Hippocampal formation (tissue), 2 donors: ENCODE data around the gene SGMS2.
"Not testable (repeated sequence)": the region's sequence is repeated elsewhere in the genome, so short reads cannot be mapped to it uniquely, and the experiment has no call there.

Experiments
- DNase-seq, 2 donors: peaks; one replicate each; lab custom pipeline; 2025; lab: John Stamatoyannopoulos, UW

Gene SGMS2

DNA sequence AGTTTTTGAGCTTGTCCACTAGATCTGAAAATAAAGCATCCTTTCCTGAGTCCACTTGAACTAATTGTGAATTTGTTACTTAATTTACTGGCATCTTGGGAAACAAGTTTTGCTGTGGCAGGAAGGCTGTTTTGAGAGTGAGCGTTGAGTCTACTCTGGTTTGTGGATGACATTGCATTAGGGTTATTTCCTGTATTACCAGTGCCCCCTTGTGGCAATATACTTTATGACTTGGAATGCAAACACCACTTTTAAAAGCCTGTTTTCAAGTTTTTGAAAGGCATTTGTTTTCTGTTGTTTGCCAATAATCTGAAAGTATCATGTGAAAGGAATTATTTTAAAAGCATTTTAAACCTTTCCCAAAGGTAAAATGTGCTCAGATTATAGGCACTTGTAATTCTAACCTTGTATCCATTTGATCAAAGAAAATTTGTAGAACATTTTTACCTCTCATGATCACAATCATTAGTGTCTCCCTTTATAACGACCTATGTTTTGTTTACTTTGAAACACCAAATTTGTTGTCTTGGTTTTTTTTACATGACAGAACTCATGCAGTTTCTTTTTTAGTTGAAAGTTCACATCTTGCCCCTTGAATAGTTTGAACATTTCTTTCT lies 88.7 kb downstream of the SGMS2 start:
- DNase-seq: peak; percentile 7 to 82

DNA sequence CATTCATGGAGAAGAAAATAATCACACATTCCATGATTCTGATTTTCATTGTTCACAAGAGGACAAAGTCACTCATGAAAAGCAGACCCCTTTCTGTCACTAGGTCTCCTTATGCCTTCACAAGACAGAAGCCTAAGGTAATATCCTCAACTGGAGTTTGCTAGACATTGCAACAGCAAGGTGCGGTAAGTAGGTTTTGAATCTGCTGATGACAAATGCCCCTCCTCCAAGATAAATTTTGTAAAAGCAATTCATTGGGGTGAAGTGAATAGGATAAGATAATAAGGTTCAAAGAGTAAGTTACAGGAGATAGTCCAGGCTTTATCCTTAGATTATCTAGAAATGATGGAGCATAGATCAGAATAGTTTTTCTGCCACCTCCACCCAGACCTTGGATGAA lies 90.5 kb downstream of the SGMS2 start:
- no peak for DNase-seq

DNA sequence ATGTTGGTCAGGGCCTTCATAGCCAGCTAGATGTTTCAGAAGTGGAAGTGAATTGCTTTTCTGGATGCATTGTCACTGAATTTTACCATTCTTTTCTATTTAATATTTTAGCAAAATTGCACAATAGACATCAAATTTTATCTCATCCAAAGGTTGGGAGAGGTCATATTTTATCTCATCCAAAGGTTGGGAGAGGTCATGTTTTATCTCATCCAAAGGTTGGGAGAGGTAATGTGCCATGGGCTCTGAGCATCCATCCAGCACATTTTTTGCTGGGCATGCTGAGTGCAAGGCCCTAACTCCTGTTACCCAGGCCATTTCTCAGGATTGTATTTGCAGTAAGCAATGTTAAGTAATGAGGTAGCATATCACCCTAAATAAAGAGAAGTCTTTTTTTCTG lies 91.9 kb downstream of the SGMS2 start:
- DNase-seq: no peak

DNA sequence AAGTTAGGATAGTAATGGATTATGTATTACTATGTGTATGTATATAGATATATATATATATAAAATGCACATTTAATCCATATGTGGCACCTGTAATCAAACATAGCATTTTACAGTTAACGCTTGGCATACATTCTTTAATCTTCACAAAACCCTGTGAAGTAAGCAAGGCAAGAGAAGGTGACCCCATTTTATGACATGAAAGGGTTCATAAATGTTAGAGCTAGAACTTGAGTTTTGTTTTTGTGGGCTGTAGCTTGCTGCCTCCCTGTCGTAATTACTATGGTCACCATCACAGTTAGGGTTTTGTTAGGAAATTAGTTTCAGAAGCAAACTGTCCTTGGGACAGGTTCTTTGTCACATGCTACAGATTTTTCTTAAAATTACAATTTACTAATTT lies 92.8 kb downstream of the SGMS2 start:
- DNase-seq: no peak

DNA sequence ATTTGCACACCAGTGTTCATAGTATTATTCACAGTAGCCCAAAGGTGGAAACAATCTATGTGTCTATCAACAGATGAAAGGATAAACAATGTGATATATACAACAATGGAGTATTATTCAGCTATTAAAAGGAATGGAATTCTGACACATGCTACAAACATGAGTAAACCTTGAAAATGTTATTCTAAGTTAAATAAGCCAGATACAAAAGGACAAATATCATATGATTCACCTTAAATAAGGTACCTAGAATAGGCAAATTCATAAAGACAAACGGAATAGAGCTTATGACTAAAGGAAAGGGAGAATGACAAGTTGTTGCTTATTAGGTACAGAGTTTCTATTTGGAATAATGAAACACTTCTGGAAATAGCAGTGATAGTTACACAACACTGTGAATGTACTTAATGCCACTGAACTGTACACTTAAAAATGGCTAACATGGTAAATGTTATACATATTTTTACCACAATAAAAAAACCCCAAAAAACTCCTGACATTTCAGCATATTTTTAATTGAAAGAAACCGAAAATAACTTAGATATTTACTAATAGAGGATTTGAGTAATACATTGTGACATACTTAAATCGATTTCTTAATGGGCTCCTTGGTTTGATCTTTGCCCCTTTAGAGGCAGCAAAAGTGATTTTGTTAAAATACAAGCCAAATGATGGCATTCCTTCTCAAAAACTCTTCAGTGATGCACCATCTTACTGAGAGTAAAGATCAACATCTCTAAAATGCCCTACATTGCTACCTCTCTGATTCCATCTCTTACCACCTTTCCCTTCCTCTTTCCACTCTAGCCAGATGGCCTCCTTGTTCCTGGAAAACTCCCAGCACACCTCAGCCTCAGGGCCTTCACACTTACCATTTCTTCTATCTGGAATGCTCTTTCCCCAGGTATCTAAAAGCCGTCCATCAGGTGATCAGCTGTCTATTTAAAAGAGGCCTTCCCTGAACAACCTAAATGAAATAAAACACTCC lies 98.0 kb downstream of the SGMS2 start:
- DNase-seq: no peak

DNA sequence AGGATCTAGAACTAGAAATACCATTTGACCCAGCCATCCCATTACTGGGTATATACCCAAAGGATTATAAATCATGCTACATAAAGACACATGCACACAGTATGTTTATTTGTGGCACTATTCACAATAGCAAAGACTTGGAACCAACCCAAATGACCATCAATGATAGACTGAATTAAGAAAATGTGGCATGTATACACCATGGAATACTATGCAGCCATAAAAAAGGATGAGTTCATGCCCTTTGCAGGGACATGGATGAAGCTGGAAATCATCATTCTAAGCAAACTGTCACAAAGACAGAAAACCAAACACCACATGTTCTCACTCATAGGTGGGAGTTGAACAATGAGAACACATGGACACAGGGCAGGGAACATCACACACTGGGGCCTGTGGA lies 101.0 kb downstream of the SGMS2 start:
- not testable (repeated sequence) for DNase-seq

DNA sequence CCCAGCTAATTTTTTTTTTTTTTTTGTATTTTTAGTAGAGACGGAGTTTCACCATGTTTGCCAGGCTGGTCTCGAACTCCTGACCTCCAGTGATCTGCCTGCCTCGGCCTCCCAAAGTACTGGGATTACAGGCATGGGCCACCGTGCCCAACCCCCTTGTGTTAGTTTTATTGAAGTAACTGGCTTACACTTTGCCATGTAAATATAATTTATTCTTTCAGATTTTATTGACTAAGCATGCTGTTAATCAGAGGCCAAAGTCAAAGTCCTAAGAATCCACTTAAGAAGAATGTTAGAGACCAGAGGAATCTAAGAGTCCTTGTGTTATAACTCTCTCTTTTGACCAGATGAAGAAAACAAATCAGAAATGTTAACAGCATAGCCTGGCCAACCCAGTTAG lies 102.1 kb downstream of the SGMS2 start:
- DNase-seq: not testable (repeated sequence)

DNA sequence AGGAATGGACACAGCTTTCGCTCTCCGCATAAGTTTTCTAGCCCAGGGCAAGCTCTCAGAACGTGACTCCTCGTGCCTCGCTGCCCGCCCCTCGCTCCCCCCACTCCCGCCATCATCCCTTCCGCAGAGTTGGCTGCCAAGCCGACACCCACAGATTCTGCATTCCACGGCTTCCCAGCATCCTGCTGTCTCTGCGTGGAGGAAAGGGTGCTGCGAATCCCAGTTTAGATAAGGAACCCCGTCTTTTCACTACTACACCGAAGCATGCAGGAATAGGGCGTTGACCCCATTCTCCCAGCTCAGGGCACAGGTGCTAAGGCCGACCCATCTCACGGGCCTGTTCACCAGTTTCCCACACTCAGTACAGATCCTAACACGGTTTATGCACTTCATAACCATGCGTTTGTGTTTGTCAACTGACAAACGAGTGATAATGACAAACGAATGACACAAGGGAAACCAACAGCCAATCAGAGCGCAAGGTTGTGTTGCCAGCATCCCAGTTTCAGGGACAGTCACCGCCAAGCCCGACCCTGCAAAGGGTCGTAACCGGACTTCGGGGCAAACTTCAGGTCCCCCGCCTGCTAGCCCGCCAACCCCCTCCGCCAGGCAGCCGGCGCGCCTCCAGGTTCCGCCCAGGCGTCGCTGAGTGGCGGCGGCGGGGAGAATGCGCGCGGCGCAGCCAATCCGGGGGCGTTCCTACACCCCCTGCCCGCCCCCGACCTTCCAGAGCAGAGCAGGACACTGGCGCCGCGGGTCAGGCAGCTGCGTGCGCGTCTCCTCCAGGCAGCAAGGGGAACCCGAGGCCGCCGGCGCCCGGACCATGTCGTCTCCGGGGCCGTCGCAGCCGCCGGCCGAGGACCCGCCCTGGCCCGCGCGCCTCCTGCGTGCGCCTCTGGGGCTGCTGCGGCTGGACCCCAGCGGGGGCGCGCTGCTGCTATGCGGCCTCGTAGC lies 106.4 kb downstream of the SGMS2 start, which contains the start of gene CYP2U1:
Gene CYP2U1, plus strand, starts transcription at position 729 of the 954 bp plus-strand sequence. Its CDS starts 95 bp downstream, at position 824.
- peak; percentile 87 to 88 for DNase-seq

DNA sequence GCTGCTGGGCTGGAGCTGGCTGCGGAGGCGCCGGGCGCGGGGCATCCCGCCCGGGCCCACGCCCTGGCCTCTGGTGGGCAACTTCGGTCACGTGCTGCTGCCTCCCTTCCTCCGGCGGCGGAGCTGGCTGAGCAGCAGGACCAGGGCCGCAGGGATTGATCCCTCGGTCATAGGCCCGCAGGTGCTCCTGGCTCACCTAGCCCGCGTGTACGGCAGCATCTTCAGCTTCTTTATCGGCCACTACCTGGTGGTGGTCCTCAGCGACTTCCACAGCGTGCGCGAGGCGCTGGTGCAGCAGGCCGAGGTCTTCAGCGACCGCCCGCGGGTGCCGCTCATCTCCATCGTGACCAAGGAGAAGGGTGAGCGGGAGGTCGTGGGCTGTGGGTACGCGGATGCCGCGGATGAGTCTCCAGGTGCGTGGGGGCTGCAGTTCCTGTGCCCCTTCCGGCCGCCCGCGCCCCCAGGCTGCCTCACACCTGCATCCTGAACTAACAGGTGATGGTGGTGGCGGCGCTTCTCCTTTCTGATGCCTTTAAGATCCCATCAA lies 107.1 kb downstream of the SGMS2 start:
- peak in 1 of 2 donors; percentile 49 for DNase-seq

DNA sequence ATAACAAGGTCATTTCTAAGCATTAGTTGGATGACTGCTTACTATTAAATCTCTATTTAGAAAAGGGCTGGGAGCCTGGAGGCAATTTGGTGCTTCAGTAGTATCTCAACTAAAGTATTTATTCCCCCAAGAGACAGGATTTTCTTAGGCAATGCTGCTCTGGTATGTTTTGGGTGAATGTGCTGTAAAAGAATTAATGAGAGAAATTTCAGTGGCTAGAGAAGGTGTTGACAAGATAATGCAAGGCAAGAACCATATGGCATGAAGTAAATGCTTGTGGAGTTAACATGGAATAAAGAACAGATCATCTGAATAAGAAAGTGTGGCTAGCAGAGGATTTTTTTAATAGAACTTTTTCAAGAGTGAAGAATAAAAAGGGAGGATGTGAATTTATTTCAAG lies 110.5 kb downstream of the SGMS2 start:
- DNase-seq: no peak

DNA sequence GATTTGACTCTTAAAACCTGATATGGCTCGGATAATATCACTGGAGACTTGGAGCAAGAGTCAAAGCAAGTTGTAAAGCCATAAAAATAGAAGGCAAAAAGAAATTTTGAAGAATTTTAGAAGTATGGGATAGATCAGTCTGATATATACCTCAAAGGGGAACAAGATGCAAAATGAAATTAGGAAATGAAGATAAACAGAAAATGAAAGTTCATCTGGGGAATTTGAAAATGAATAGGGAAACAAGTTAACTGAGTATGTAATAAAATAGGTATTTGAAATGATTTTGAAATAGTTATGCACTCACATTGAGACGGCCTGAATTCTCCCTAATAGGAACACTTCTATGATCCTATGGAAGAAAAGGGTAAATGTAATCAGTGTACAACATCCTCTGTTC lies 112.3 kb downstream of the SGMS2 start:
- DNase-seq: no peak

DNA sequence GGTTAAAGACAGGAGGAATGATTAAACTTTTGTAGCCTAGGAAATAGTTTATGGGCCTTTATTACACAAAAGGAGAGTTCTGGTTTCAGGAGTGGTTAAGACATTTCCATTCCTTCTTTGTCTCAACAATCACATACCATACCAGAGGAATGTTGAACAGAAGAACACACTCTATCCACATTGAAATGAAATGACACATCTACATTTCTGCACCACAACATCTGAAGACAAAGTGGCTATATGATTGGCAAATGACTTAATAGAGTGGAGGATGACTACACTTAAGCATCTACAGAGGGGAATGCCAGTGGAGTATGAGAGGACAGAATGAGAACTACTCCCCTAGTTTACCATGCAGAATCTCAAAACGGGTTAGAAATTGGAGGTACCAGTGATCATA lies 114.6 kb downstream of the SGMS2 start:
- no peak for DNase-seq

DNA sequence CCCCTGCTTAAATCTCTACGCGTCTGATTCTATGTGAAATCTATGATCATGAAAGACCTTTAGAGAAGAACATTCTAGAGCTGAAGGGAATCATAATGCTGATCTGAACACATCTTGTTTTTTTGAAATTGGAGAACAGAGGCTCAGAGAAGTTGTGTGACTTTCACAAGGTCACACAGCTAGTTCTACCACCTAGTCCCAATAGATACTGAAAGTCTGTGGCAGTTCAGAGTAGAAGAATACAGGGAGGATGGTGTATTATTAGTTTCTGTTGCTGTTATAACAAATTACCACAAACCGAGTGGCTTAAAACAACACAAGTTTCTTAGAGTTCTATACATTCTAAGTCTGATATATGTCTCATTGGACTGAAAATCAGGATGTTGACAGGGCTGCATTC lies 121.1 kb downstream of the SGMS2 start:
- no peak for DNase-seq

DNA sequence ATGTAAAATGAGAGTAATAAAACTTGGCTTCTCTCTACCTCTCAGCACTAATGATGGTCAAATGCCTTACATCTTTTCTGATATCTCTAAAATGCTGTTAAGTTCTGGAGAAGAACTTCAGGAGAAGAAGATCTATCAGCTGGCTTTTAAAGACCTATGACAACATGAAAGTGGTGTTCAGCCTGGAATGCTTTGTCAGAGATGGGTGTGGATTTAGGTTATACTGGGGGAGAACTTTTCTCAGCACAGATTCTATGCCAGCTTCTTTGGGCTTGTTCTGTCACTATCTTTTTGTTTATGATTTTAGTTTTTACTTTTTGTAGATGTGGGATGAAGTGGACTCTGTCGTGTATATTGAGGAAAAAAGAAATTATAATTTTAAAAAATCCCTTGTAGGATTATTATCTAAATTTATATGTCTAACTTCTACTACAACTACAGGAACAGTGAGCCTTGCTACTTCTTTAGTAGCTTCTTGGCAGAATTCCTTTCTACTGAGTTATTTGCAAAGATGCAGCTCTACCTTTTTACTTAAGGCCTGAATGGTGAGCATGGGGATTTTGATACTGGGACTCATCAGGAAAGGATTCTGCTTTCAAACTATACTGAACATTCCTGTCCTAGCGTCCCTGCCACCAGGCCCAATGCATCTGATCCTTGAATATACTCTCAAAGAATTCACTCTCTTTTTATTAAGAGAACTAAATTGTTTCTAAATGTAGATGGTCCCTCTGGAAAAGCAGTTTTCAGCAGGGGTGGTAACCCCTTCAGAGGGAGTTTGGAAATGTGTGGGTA lies 126.2 kb downstream of the SGMS2 start:
- DNase-seq: no peak

DNA sequence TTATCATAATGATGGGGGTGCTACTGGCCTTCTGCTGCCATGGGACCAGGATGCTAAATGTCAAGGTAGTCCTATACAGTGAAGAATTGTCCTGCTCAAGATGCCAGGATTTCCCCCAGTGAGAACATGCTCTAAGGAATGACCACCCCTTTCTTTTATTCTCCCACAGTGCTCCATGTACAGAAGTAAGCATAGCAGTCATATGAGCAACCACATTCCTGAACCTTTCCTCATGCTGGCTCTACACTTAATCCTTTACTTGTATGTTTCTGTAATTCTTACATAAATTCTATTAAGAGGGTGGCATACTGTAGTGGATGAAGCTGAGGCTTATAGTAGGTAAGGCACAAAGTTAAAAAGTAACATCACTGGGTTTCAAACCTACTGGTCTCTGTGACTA lies 126.8 kb downstream of the SGMS2 start:
- no peak for DNase-seq

DNA sequence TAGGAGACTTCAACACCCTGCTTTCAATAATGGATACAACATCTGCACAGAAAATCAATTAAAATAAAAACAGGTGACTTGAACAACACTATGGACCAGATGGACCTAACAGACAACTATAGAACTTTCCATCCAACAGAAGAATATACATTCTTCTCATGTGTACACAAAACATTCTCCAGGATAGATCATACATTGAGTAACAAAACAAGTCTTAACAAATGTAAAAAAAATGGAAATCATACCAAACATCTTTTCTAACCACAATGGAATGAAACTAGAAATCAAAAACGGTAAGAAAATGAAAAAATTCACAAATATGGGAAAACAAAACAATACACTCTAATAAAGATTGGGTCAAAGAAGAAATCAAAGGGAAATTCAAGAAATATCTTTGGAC lies 131.3 kb downstream of the SGMS2 start:
- DNase-seq: no peak
